NCI-H1694 treated with DMSO at 0.1 percent for 48 hours (cell line): ENCODE results near the gene ADGRF5.
"Not testable (repeated sequence)": the region's sequence is repeated elsewhere in the genome, so short reads cannot be mapped to it uniquely, and the experiment has no call there.

ENCODE experiments used
- DNase-seq: peaks from one replicate; lab custom pipeline; 2025; lab: John Stamatoyannopoulos, UW

Gene ADGRF5

GRCh38 chr6:46891252-46891795, 30.4 kb downstream of the ADGRF5 start:
- no peak for DNase-seq

GRCh38 chr6:46888578-46888977, 33.2 kb downstream of the ADGRF5 start:
- DNase-seq: no peak

GRCh38 chr6:46888031-46888430, 33.7 kb downstream of the ADGRF5 start:
- DNase-seq: no peak

GRCh38 chr6:46882645-46883044, 39.1 kb downstream of the ADGRF5 start:
- DNase-seq: no peak

GRCh38 chr6:46879003-46879402, 42.7 kb downstream of the ADGRF5 start:
- no peak for DNase-seq

GRCh38 chr6:46876126-46876525, 45.6 kb downstream of the ADGRF5 start:
- DNase-seq: no peak

- no peak for DNase-seq
Measured at GRCh38 chr6:46867411-46867810, 54.3 kb downstream of the ADGRF5 start.

- DNase-seq: no peak
Measured at GRCh38 chr6:46865221-46865620, 56.5 kb downstream of the ADGRF5 start.

GRCh38 chr6:46863791-46864190, 57.9 kb downstream of the ADGRF5 start:
- no peak for DNase-seq

GRCh38 chr6:46862381-46862780, 59.4 kb downstream of the ADGRF5 start:
- no peak for DNase-seq

GRCh38 chr6:46855966-46856365, 65.8 kb downstream of the ADGRF5 start:
- peak; percentile 26 for DNase-seq

GRCh38 chr6:46851576-46851975, 70.2 kb downstream of the ADGRF5 start:
- DNase-seq: not testable (repeated sequence)

GRCh38 chr6:46850792-46851191, 70.9 kb downstream of the ADGRF5 start:
- no peak for DNase-seq

GRCh38 chr6:46849361-46849690, 72.4 kb downstream of the ADGRF5 start:
- no peak for DNase-seq

- DNase-seq: peak; percentile 32
Measured at GRCh38 chr6:46848684-46849360, 72.9 kb downstream of the ADGRF5 start.

GRCh38 chr6:46845126-46845525, 76.6 kb downstream of the ADGRF5 start:
- no peak for DNase-seq

GRCh38 chr6:46842252-46842846, 79.4 kb downstream of the ADGRF5 start:
- not testable (repeated sequence) for DNase-seq

- no peak for DNase-seq
Measured at GRCh38 chr6:46838033-46838432, 83.7 kb downstream of the ADGRF5 start.

- not testable (repeated sequence) for DNase-seq
Measured at GRCh38 chr6:46834991-46835390, 86.7 kb downstream of the ADGRF5 start.

- not testable (repeated sequence) for DNase-seq
Measured at GRCh38 chr6:46834257-46834916, 87.4 kb downstream of the ADGRF5 start.

- no peak for DNase-seq
Measured at GRCh38 chr6:46832816-46833215, 88.9 kb downstream of the ADGRF5 start.

GRCh38 chr6:46828939-46829338, 92.8 kb downstream of the ADGRF5 start:
- no peak for DNase-seq

GRCh38 chr6:46821458-46821881, 100.3 kb downstream of the ADGRF5 start:
- no peak for DNase-seq
